Measurements from ENCODE around the gene VEGFA. TPM values are rescaled to one million over a fixed set of nuclear protein-coding genes. Genes with fewer than 3 reads are reported as not detected.
A peak's percentile ranks its signal among the peaks of the same experiment; 100 is the strongest.

VEGFA gene
- total RNA-seq, 8 experiments from 2014 or later, result 19.9 to 266 (median 164) TPM

DNA sequence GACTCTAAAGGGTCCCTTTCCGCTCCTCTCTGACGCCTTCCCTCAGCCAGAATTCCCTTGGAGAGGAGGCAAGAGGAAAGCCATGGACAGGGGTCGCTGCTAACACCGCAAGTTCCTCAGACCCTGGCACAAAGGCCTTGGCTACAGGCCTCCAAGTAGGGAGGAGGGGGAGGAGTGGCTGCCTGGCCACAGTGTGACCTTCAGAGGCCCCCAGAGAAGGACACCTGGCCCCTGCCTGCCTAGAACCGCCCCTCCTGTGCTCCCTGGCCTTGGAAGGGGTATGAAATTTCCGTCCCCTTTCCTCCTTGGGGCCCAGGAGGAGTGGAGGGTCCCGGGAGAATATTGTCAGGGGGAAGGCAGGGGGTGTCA lies 2.7 kb downstream of the VEGFA start:
- peak overlapping the region; percentile 97 to 99 for H3K27ac ChIP-seq
- H3K4me1 ChIP-seq (replicated peaks in 1 of 2), result peaks cover 14 to 35% of the 10 kb centered on the region in 2 donors
- ATAC-seq (replicated peaks in 6 of 8), result peak in 5 of 8 experiments; percentile 3 to 10 (median 5)
- 0 to 14% (median 0%) methylated on average over 1 to 2 of the region's 7 CpGs; no CpG with 5 or more reads in 6 of the 10 experiments for WGBS, 10 experiments
- in situ Hi-C loops (cut with MboI; ENCODE audit: low pct_unique_long_range_greater_than_20kb in 2 of 9, low sequenced_read_pairs in 9 of 9, unreplicated experiment in 9 of 9), result loop anchor here in 7 of 9 experiments (10.0 to 25.0 kb wide), 4 partner anchors 290 to 315 kb away; no protein-coding TSS in a partner anchor
- peak overlapping the region; percentile 56 to 97 (median 91) for H3K4me3 ChIP-seq

DNA sequence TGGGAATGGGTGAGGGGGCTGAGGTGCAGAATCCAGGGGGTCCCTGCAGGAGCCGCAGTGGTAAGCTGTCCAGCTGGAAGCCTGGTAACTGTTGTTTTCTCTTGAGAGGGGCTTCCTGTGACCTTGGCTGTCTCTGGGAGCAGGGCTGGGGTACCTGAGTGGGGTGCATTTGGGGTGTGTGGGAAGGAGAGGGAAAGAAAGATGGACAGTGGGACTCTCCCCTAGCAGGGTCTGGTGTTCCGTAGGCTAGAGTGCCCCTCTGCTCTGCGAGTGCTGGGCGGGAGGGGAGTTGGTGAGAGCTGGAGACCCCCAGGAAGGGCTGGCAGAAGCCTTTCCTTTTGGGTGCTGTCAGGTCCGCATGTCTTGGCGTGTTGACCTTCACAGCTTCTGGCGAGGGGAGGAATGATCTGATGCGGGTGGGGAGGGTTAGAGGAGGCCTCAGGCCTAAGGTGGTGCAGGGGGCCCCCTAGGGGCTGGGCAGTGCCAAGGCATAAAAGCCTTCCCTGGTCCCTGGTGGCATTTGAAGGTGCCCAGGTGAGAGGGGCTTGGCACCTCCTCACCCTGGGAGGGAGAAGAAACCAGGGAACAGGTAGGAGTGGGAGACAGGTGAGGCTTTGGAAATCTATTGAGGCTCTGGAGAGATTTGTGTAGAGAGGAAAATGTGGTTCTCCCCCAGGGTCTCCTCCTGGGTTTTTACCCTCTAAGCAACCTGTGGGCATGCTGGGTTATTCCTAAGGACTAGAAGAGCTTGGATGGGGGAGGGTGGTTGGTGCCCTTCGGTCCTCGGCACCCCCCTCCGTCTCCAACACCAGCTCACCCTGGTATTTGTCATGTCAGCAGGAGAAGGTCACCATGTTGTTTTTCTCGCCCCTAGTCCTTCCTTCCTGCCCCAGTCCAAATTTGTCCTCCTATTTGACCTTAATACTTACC lies 3.3 kb downstream of the VEGFA start:
- H3K27ac ChIP-seq, result peak overlapping the region; percentile 97 to 99
- WGBS, 10 experiments, result 33 to 49% (median 40%) methylated on average over 1 to 4 of the region's 12 CpGs; no CpG with 5 or more reads in 7 of the 10 experiments
- H3K4me1 ChIP-seq (replicated peaks in 1 of 2), result peaks cover 14 to 35% of the 10 kb centered on the region in 2 donors
- no peak for ATAC-seq (replicated peaks in 6 of 8)
- H3K4me3 ChIP-seq, result peak overlapping the region; percentile 56 to 97 (median 91)
- in situ Hi-C loops (cut with MboI; ENCODE audit: low pct_unique_long_range_greater_than_20kb in 2 of 9, low sequenced_read_pairs in 9 of 9, unreplicated experiment in 9 of 9), result loop anchor here in 7 of 9 experiments (10.0 to 25.0 kb wide), 4 partner anchors 289 to 314 kb away; no protein-coding TSS in a partner anchor

DNA sequence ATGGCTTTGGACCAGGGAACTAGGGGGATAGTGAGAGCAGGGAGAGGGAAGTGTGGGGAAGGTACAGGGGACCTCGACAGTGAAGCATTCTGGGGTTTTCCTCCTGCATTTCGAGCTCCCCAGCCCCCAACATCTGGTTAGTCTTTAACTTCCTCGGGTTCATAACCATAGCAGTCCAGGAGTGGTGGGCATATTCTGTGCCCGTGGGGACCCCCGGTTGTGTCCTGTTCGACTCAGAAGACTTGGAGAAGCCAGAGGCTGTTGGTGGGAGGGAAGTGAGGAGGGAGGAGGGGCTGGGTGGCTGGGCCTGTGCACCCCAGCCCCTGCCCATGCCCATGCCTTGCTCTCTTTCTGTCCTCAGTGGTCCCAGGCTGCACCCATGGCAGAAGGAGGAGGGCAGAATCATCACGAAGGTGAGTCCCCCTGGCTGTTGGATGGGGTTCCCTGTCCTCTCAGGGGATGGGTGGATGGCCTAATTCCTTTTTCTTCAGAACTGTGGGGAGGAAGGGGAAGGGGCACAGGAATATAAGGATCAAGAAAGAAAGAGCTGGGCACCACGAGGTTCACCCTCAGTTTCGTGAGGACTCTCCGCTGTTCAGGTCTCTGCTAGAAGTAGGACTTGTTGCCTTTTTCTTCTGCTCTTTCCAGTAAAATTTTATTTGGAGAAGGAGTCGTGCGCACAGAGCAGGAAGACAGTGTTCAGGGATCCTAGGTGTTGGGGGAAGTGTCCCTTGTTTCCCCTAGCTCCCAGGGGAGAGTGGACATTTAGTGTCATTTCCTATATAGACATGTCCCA lies 4.2 kb downstream of the VEGFA start:
- no peak for ATAC-seq (replicated peaks in 6 of 8)
- Histone ChIP-seq H3K27ac (peak overlapping the region; percentile 97 to 99), H3K4me3 (peak overlapping the region; percentile 56 to 97 (median 91)), H3K4me1 (replicated peaks in 1 of 2) (peaks cover 13 to 31% of the 10 kb centered on the region in 2 donors)
- in situ Hi-C loops (cut with MboI; ENCODE audit: low pct_unique_long_range_greater_than_20kb in 2 of 9, low sequenced_read_pairs in 9 of 9, unreplicated experiment in 9 of 9), result loop anchor here in 7 of 9 experiments (10.0 to 25.0 kb wide), 4 partner anchors 288 to 313 kb away; no protein-coding TSS in a partner anchor
- 0 to 80% (median 56%) methylated on average over 1 to 5 of the region's 12 CpGs; no CpG with 5 or more reads in 3 of the 10 experiments for WGBS, 10 experiments

DNA sequence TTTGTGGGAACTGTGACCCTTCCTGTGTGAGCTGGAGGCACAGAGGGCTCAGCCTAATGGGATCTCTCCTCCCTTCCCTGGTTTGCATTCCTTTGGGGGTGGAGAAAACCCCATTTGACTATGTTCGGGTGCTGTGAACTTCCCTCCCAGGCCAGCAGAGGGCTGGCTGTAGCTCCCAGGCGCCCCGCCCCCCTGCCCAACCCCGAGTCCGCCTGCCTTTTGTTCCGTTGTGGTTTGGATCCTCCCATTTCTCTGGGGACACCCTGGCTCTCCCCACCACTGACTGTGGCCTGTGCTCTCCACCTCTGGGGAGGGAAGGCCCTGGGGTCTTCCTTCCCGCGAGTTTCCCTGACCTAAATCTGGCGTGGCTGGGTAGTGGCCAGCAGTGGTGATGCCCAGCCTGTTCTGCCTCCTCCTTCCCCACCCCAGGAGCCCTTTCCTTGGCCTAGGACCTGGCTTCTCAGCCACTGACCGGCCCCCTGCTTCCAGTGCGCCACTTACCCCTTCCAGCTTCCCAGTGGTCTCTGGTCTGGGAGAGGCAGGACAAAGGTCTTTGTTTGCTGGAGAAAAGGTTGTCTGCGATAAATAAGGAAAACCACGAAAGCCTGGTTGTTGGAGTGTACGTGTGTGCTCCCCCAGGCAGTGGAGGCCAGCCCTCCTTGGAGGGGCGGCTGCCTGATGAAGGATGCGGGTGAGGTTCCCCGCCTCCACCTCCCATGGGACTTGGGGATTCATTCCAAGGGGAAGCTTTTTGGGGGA lies 4.9 kb downstream of the VEGFA start:
- WGBS, 10 experiments, result 20 to 100% (median 71%) methylated on average over 1 to 5 of the region's 17 CpGs; no CpG with 5 or more reads in 4 of the 10 experiments
- in situ Hi-C loops (cut with MboI; ENCODE audit: low pct_unique_long_range_greater_than_20kb in 2 of 9, low sequenced_read_pairs in 9 of 9, unreplicated experiment in 9 of 9), result loop anchor here in 7 of 9 experiments (10.0 to 25.0 kb wide), 4 partner anchors 287 to 312 kb away; no protein-coding TSS in a partner anchor
- H3K4me3 ChIP-seq, result peak overlapping the region; percentile 56 to 97 (median 91)
- H3K4me1 ChIP-seq (replicated peaks in 1 of 2), result peaks cover 9 to 28% of the 10 kb centered on the region in 2 donors
- peak; percentile 3 to 34 (median 13) for ATAC-seq (replicated peaks in 6 of 8)
- H3K27ac ChIP-seq, result peak overlapping the region; percentile 97 to 99

DNA sequence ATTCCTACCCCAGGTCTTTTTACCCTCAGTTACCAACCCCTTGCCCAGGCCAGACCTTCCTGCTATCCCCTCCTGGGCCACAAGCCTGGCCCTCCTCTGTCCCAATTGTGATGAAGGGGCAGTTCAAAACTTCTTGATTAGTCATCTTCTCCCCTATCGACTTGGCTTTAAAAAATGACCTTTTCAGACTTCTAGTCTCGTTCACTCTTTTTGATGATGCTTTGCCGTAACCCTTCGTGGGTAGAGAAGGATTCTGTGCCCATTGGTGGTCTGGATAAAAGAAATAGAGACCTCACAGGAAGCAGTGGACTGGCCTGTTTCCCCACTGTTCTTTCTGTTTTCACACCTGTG lies 5.5 kb downstream of the VEGFA start:
- 17 to 86% (median 67%) methylated on average over 1 to 4 of the region's 4 CpGs; no CpG with 5 or more reads in 1 of the 10 experiments for WGBS, 10 experiments
- peak overlapping the region; percentile 97 to 99 for H3K27ac ChIP-seq
- H3K4me1 ChIP-seq (replicated peaks in 1 of 2), result peaks cover 9 to 28% of the 10 kb centered on the region in 2 donors
- in situ Hi-C loops (cut with MboI; ENCODE audit: low pct_unique_long_range_greater_than_20kb in 2 of 9, low sequenced_read_pairs in 9 of 9, unreplicated experiment in 9 of 9), result loop anchor here in 2 of 9 experiments (10.0 kb wide), 2 partner anchors 299 to 309 kb away; no protein-coding TSS in a partner anchor
- H3K4me3 ChIP-seq, result peak overlapping the region; percentile 56 to 97 (median 91)
- ATAC-seq (replicated peaks in 6 of 8), result no peak

DNA sequence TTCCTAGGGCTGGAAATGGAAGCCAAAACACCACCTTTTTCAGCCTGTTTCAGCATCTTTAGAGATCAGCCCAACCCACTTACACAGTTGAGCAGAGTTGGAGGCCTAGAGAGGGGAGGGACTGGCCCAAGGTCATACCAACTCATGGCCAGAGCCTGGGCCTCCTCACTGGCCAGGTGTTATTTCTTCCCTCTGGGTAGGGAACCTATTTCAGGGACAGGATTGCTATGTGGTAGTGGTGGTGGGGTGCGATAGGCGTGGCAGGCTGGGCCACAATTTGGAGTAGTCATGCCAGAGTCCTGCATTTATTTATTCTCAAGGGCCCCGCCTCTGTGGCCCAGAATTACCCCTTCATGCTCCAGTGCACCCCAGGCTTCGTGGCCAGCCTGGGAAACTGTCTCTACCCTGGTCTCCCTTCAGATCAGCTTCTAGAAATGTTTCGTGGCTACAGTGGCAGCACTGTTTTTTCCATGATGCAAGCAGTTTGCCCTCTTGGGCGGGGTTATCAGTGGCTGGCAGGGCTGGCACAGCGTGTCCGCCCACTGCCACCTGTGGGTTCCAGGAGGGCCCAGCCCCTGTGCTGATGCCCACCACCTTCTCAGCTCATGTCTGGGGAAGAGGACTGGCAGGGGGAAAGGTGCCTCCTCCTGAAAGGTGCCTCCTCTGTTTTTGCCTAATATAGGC lies 6.2 kb downstream of the VEGFA start:
- ATAC-seq (replicated peaks in 6 of 8), result no peak
- in situ Hi-C loops (cut with MboI; ENCODE audit: low pct_unique_long_range_greater_than_20kb in 2 of 9, low sequenced_read_pairs in 9 of 9, unreplicated experiment in 9 of 9), result loop anchor here in 2 of 9 experiments (10.0 kb wide), 2 partner anchors 299 to 309 kb away; no protein-coding TSS in a partner anchor
- no peak overlapping the region for H3K27ac ChIP-seq
- 93 to 100% (median 98%) methylated on average over 2 to 4 of the region's 8 CpGs; no CpG with 5 or more reads in 6 of the 10 experiments for WGBS, 10 experiments
- peaks cover 9 to 28% of the 10 kb centered on the region in 2 donors for H3K4me1 ChIP-seq (replicated peaks in 1 of 2)
- peak overlapping the region in 1 of 5 donors; percentile 91 for H3K4me3 ChIP-seq

DNA sequence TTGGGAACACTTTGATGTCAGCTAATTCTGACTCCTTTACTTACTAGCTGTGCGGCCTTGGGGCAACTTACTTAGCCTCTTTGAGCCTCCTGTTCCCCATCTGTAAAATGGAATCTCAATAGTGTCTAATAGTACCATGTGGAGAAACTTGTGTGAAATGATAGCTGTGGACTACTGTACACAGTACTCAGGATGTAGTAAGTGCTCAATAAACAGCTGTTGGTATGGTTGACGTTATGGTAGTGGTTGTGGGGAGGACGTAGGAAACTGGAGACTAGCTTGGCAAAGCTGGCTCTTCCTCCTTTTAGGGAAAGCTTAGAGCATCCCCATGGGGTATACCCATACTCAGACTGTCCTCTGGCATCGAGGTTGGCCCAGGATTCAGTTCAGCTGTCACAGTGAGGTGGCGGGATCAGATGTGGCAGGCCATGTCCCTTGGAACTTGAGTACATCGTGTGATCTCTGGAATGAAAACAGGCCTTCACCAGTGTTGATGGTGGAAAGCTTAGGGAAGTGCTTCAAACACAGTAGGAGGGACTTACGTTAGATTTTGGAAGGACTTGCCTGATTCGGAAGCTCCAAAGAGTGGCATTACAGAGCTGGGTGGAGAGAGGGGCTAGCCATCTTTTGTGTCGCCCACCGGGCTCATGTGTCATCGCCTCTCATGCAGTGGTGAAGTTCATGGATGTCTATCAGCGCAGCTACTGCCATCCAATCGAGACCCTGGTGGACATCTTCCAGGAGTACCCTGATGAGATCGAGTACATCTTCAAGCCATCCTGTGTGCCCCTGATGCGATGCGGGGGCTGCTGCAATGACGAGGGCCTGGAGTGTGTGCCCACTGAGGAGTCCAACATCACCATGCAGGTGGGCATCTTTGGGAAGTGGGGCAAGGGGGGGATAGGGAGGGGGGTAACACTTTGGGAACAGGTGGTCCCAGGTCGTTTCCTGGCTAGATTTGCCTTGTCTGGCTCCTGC lies 7.1 kb downstream of the VEGFA start:
- Histone ChIP-seq H3K4me1 (replicated peaks in 1 of 2) (peaks cover 9 to 28% of the 10 kb centered on the region in 2 donors), H3K4me3 (no peak overlapping the region), H3K27ac (no peak overlapping the region)
- WGBS, 10 experiments, result 40 to 100% (median 85%) methylated on average over 1 to 11 of the region's 18 CpGs; no CpG with 5 or more reads in 3 of the 10 experiments
- in situ Hi-C loops (cut with MboI; ENCODE audit: low pct_unique_long_range_greater_than_20kb in 2 of 9, low sequenced_read_pairs in 9 of 9, unreplicated experiment in 9 of 9), result loop anchor here in 2 of 9 experiments (10.0 kb wide), 2 partner anchors 298 to 308 kb away; no protein-coding TSS in a partner anchor
- ATAC-seq (replicated peaks in 6 of 8), result no peak

DNA sequence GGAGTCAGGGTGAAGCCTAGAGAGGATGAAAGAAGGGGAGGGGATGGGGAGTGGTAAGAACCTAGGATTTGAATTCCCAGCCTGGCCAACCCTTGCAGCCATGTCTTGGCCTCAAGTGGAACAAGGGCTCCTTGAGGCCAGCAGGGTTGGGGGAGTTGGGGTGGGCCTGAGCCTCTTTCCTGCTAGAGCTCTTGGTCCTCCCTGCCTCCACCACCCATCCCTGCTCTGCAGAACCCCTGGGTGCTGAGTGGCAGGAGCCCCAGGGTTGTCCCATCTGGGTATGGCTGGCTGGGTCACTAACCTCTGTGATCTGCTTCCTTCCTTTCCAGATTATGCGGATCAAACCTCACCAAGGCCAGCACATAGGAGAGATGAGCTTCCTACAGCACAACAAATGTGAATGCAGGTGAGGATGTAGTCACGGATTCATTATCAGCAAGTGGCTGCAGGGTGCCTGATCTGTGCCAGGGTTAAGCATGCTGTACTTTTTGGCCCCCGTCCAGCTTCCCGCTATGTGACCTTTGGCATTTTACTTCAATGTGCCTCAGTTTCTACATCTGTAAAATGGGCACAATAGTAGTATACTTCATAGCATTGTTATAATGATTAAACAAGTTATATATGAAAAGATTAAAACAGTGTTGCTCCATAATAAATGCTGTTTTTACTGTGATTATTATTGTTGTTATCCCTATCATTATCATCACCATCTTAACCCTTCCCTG lies 8.3 kb downstream of the VEGFA start:
- WGBS, 10 experiments, result 77 to 100% (median 92%) methylated on average over 1 to 4 of the region's 4 CpGs; no CpG with 5 or more reads in 4 of the 10 experiments
- Histone ChIP-seq H3K4me3 (no peak overlapping the region), H3K4me1 (replicated peaks in 1 of 2) (peaks cover 9 to 27% of the 10 kb centered on the region in 2 donors), H3K27ac (no peak overlapping the region)
- in situ Hi-C loops (cut with MboI; ENCODE audit: low pct_unique_long_range_greater_than_20kb in 2 of 9, low sequenced_read_pairs in 9 of 9, unreplicated experiment in 9 of 9), result loop anchor here in 2 of 9 experiments (10.0 kb wide), 2 partner anchors 297 to 307 kb away; no protein-coding TSS in a partner anchor
- no peak for ATAC-seq (replicated peaks in 6 of 8)

DNA sequence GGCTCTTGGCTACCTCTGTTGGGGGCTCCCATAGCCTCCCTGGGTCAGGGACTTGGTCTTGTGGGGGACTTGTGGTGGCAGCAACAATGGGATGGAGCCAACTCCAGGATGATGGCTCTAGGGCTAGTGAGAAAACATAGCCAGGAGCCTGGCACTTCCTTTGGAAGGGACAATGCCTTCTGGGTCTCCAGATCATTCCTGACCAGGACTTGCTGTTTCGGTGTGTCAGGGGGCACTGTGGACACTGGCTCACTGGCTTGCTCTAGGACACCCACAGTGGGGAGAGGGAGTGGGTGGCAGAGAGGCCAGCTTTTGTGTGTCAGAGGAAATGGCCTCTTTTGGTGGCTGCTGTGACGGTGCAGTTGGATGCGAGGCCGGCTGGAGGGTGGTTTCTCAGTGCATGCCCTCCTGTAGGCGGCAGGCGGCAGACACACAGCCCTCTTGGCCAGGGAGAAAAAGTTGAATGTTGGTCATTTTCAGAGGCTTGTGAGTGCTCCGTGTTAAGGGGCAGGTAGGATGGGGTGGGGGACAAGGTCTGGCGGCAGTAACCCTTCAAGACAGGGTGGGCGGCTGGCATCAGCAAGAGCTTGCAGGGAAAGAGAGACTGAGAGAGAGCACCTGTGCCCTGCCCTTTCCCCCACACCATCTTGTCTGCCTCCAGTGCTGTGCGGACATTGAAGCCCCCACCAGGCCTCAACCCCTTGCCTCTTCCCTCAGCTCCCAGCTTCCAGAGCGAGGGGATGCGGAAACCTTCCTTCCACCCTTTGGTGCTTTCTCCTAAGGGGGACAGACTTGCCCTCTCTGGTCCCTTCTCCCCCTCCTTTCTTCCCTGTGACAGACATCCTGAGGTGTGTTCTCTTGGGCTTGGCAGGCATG lies 9.2 kb downstream of the VEGFA start:
- Histone ChIP-seq H3K27ac (no peak overlapping the region), H3K4me3 (no peak overlapping the region), H3K4me1 (replicated peaks in 1 of 2) (peaks cover 9 to 18% of the 10 kb centered on the region in 2 donors)
- 100% methylated on average over 1 to 6 of the region's 12 CpGs; no CpG with 5 or more reads in 7 of the 10 experiments for WGBS, 10 experiments
- ATAC-seq (replicated peaks in 6 of 8), result no peak
- in situ Hi-C loops (cut with MboI; ENCODE audit: low pct_unique_long_range_greater_than_20kb in 2 of 9, low sequenced_read_pairs in 9 of 9, unreplicated experiment in 9 of 9), result loop anchor here in 2 of 9 experiments (10.0 kb wide), 2 partner anchors 296 to 306 kb away; no protein-coding TSS in a partner anchor

All from motor neuron (in vitro differentiated cells).